Gastroesophageal sphincter (tissue), 3 donors: ENCODE results near the gene LEAP2.

Experiments
- EP300 ChIP-seq: sonication (generic); formaldehyde crosslinking; IDR thresholded peaks from one replicate; pipeline ENCODE4 v1.6.1; 2017; ENCODE audit warnings: antibody characterized with exemption, mild to moderate bottlenecking
- TF ChIP-seq, protein P1 (sequence below), 4 experiments: fragments of 200-600 bp in 2 of 4; fragments of 450-650 bp in 2 of 4; sonication (generic) in 1 of 4; IDR thresholded peaks; one replicate each; pipeline ENCODE4 v1.5.1; 2017 to 2019; ENCODE audit warnings: antibody characterized with exemption in 4 of 4, mild to moderate bottlenecking in 2 of 4, moderate library complexity in 2 of 4

DNA sequence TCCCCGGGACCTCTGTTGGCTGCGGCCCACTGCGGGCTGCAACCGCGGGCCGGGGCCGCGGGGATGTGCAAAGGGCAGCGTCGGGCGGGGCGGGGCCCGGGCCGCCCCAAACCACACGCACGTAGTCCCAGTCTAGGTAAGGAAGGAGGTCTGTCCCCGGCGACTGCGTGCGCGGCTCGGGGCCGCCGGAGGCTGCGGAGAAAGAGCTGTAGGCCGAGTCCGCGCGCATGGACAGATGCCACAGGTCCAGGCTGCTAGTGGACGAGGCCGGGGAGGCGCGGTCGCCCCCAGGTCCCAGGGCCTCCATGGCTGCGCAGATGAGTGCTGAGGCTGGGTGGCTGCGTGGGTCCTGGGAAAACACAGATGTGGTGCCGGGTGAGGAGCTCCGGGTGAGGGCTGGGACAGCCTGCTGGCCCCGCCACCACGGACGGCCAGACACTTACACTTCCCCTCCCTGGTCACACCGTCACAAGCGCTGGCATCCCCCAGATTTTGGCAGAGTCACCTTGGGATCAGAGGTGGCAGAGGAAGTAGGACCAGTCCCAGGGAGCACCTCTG is 47.6 kb upstream of the LEAP2 start:
- TF ChIP-seq, protein P1, sequence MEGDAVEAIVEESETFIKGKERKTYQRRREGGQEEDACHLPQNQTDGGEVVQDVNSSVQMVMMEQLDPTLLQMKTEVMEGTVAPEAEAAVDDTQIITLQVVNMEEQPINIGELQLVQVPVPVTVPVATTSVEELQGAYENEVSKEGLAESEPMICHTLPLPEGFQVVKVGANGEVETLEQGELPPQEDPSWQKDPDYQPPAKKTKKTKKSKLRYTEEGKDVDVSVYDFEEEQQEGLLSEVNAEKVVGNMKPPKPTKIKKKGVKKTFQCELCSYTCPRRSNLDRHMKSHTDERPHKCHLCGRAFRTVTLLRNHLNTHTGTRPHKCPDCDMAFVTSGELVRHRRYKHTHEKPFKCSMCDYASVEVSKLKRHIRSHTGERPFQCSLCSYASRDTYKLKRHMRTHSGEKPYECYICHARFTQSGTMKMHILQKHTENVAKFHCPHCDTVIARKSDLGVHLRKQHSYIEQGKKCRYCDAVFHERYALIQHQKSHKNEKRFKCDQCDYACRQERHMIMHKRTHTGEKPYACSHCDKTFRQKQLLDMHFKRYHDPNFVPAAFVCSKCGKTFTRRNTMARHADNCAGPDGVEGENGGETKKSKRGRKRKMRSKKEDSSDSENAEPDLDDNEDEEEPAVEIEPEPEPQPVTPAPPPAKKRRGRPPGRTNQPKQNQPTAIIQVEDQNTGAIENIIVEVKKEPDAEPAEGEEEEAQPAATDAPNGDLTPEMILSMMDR (IDR thresholded peaks at IDR 0.05), result no peak
- TF ChIP-seq EP300, result no peak
